GM19324 (cell line): ENCODE data around the gene DUSP14.

Experiments used
- ATAC-seq: cut with Tn5 transposase; IDR thresholded peaks from one replicate; pipeline ENCODE4 v1.9.1; 2021; ENCODE audit warnings: mild to moderate bottlenecking, moderate library complexity; ENCODE audit not compliant: unreplicated experiment, low FRiP score

The DUSP14 gene

DNA sequence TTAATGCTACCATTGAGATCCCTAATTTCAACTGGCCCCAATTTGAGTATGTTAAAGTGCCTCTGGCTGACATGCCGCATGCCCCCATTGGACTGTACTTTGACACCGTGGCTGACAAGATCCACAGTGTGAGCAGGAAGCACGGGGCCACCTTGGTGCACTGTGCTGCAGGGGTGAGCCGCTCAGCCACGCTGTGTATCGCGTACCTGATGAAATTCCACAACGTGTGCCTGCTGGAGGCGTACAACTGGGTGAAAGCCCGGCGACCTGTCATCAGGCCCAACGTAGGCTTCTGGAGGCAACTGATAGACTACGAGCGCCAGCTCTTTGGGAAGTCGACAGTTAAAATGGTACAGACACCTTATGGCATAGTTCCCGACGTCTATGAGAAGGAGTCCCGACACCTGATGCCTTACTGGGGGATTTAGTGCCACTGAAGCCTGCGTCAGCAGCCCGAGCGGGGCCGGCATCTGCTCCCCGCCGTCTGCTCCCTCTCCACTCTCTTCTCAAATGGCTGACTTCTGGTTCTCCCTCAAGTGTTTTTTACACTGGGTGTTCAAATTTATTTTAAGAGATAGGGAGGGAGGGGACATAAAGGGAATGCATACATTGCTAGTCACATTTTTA is 22.9 kb downstream of the DUSP14 start:
- no peak for ATAC-seq

DNA sequence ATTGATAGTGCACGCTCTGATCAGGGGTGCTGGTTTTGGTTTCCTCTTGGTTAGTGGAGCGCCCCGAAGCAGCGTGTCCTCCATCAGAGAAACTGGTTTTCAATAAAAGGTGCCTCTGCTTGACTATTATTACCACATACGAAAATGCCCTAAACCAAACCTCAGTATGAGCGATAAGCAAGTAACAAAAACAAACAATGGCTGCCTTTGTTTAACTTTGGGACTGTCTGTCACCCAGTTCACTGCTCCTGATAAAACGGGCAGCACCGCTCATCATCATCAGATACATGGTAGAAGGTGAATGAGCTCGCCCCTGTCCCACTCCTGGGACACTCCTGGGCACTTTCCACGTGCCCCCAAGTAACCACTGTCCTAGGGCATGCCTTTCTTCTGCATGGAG is 24.0 kb downstream of the DUSP14 start:
- ATAC-seq: no peak

DNA sequence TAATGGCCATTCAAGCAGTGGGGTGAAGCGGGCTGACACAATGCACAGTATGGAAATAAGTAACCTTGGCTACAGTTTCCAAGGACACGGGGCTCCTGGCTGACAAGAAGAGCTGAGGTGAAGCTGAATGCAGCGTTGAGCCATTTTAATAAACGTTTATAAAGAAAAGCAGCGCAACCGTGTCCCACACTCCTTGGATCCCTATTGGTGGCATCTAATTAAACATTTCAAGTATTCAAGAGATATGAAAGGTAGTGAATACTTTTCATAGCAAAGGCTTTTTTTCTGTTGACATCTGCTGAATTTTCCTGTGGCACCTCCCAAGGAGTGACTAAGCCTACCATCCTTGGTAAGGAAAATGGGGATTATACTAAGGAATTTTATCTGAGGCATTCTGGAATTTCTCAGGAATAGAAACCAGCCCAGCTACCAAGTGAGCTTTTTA is 26.5 kb downstream of the DUSP14 start:
- no peak for ATAC-seq

DNA sequence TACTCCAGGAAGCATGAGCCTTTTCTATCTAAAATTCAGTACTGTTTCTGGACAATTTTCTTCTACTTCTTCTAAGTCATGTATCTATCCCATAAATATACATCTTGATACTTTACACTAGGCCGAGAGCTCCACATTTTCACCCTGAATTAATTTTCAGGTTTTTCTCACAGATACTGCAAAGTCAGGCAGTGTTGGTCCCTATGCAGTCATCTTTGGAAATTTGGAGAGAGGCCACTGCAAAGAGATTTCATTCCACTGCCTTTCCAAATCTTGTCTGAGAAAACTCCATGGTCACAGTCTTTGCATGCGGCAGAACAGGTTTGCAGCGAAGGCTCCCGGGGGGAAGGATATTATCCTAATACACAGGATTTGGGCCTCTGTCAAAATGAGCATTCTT is 28.2 kb downstream of the DUSP14 start:
- ATAC-seq: no peak

DNA sequence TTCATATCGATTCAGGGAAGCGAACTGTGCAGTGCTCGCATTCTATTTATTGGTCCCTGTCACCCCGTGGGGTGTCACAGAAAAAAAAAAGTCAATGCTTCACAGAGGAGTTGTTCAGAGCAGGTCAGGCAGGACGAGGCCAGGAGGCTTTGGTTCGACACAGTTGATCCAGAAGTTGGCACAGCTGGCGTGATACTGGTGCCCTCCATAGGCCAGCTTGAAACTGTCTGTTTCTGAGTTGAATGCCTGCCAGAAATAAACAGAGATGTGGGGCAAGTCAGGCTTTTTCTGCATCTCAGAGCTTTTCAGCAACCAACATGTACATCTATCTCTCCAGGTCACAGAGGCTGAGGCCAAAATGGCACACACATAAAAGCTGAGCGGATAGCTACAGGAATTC is 29.1 kb downstream of the DUSP14 start:
- ATAC-seq: no peak

DNA sequence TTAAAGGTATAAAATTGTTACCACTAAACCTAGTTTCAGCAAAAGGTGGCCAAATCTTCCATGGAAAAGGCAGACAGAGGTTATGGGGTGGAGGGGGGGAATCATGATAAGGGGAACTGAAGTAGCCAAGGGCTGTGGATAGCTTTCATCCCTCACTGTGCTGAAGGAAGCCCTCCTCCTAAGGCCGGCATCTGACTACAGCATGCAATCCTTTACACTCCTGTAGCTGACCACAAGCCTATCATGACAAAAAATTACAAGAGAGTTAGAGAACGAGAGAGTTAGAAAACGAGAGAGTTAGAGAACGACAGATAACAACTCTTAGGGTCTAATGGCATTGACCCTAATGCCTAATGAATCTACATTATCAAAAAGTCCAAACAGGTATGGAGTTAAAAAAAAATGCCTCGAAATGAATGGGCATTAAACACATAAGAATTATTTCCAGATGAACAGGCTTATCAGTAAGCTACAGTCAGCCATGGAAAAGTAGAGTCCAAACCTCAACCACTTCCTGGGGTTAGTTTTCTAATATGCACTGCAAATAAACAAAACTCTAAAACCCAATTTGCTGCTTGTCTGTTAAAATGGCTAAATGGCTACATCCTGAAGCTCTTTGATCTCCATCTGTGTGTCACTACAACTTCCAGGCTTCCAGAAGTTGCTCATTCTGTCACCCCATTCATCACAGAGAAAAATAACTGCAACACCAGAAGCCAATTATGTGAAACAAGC is 29.7 kb downstream of the DUSP14 start:
- no peak for ATAC-seq

DNA sequence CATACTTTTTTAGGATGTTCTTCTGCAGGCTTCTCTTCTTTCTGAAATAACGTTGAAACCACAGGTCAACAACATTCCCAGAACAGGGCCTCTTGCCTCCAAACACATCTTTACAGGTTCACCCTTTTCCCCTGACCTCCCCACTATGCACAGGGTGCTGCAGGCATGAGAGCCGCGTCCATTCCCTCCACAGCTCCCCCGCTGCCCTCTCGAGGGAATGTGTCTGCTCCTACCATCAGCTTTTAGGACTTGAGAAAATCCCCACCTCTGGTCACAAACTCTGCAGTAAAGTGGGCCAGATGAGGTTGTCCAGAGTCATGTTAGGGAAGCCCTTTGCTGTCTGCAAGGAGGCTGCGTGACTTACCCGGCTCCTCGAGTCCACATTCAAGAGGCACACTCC is 30.5 kb downstream of the DUSP14 start:
- no peak for ATAC-seq

DNA sequence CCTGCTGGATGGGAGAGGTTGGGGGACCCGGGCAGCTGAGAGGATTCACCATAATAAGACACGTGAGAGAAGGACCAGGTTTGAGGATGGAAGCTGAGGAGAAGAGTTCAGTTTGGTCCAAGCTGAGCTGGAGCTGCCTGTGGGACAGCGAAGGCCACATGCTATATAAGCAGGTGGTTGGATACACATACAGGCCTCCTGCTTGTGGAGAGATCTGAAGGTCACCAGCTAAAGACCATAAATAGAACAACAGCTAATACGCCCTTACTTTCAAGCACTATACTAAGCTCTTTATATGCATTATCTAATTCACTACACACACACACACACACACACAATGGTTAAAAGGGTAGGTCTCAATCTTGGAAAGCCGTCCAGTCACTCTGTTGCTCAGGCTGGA is 32.1 kb downstream of the DUSP14 start:
- ATAC-seq: no peak

DNA sequence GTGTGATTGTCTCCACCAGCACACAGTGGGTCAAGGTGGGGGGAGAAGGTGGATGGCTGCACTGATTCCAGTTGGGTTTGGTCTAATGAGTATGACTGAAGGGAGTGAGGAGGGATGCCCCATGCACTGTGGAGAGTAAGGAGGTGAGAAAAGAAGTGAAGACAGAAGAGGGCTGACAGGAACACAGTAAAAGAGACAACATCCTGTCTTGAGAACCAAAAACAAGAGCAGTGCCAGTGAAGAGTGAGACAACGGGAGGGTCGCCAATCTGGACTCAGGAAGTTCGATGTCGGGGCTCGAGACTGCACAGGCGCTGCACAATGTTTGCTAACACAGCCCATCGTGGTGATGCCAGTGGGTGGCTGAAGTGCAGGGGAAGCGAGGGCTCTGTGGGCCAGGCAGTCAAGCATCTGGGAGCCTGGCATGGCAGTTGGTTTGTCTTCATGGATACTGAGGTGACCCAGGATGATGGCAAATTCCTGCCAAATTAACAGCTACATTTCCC is 34.1 kb downstream of the DUSP14 start:
- ATAC-seq: no peak

DNA sequence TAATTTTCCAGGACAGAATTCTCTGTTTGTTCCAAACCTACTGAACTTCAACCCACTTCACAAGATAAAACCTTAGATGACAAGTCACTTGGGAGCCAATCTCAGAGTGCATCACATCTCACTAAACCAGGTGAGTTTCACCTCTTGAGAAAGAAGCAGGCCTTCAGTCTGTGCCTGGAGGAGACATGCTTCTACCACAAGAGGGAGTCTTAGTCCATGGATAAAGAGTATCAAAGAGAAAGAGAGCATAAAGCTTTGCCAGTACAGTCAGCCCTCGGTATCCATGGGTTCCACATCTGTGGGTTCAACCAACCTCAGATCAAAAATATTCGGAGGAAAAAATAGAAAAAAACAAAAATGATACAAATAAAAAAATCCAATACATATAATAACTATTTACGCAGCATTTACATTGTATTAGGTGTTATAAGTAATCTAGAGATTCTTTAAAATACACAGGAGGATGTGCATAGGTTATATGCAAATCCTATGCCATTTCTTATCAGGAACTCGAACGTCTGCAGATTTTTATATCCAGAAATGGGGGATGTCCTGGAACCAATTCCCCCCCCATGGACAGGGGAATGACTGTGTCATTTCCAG is 37.7 kb downstream of the DUSP14 start:
- no peak for ATAC-seq

DNA sequence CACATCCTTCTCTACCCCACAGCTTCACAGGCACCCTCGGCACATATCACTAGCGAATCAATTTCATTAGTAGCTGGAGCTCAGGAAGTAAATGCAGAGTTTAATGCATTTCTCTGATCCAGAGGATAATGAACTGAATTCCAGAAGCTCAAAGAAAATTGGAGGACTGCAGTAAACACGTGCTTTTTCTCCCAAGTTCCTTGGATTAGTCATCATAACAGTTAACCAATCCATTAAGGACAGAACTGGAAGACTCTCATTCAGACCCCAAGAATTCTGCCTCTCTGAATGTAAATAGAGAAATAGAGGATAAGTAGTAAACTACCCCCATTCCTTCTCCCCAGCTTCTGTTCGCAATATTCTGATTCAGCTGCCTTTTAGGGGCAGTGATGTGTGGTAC is 40.7 kb downstream of the DUSP14 start:
- no peak for ATAC-seq

DNA sequence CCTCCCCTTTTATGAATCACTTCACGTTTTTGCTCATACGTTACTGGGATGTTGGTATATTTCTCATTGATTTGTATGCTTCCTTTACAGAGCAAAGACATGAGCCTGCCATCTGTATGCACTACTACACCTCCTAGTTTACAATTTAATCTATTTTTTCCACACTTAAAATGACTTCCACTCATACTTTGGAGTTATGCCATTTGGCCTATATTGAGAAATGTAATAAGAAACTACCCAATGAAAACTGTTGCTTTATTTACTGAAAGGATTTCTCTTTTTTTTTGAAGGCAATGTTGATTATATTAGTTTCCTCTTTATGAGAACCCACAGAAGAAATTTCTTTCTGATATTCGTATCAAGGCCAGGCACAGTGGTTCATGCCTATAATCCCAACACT is 43.1 kb downstream of the DUSP14 start:
- ATAC-seq: no peak

DNA sequence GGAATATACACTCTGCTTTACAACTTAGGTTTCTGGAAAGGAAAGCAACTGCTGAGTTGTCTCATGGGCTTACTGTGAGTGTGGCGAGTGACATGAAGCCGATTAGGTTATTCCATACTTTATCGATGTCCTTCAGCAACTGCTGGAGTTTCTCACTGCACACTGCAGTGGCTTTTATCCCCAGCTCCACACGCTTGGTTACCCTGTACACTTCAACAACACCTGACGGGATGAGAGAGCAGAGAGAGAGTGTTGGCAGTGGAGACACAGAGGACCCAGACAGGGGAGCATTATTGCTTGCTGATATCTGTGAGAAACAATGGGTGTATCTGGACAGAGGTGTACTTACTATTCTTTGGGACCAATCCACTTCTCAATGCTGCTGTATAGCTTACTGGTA is 46.2 kb downstream of the DUSP14 start:
- ATAC-seq: no peak

DNA sequence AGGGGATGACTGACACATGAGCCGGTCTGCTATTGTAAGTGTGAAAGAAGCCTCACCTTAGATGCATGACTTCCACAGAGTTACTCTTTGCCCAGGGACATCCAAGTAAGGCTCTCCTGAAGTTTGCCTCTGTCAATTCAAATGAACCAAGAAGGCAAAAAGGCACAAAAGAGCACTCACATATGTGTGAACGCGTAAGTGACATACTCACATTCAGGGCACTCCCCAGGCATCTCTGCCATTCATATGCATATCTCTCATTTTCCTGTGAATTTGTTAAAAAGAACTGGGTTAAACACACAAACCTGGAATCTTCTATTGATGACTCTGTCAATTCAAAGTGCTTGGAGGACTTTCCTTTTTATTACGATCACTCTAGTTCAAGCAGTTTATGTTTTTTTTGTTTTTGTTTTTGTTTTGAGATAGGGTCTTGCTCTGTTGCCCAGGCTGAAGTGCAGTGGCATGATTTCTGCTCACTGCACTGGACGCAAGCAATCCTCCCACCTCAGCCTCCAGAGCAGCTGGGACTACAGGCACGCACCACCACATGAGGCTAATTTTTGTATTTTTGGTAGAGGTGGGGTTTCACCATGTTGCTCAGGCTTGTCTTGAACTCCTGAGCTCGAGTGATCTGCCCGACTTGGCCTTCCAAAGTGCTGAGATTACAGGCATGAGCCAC is 49.4 kb downstream of the DUSP14 start:
- no peak for ATAC-seq

DNA sequence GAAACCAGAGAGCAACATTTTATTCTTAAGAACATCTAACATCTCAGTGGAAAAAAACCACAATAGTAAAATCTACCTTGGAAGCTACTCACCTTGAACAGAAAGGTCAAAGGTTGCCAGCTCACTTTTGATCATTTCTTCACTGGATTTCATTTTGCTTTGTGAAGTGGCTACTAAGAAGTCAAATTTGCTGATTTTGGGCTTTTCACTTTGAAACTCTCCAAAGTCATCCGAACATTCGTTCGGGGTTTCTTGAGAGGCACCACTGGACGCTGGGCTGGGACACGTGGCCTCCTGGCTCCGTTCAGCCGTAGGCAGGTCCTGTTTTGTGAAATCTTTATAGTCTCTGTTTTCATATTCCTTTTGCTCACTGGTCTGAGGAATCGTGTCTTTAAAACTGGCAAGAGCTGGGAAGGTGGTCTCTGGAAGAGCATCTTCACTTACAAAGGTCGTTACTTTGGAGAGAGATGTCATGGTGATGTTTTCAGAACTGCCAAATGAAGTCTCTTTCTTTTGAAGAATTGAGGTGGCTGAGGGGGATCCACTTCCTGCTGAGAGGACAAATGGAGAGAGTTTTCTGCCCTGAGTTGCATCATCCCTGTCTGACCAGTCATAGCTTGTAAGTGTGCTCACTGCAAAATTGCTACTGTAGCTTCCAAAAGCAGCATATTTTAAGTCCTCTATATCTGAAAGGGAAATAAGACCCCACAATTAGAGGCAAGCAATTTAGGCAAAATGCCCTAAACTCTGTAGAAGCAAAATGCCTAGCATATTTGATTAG is 52.4 kb downstream of the DUSP14 start:
- no peak for ATAC-seq

DNA sequence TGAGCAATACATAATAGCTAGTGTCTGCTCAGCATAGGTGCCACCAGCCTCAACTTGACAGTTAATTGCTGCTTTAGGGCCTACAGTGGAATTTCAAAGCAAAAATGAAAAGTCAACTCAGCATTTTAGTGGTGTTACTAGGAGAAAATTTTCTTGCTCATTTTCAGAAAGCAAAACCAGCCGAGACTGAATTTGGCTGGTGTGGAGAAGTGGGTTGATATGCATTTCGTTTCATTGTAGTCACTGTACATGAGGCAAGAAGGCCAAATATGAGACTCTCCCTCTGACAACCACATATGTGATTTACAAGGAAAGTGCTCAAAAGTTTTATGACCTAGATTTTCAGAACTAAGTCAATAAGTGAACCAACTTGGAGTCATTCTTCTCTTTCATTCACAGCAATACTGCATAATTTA is 54.0 kb downstream of the DUSP14 start:
- no peak for ATAC-seq

DNA sequence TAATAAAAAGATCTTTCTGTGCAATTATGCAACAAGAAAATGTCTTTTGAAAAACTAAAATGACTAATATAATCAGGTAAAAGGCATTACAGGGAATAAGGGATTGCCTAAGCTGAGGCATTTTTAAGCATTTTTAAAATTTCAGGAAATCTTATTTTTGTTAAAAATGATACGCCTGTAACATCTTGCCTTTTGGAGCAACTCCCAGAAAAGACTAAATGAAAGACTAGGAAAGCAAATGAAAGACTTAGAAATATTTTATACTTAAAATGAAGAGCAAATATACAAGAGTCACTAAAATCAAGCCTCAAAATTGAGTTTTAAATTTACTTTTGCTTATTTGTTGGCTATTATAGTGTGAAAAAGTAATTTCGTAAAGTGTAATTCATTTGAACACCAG is 55.8 kb downstream of the DUSP14 start:
- no peak for ATAC-seq

DNA sequence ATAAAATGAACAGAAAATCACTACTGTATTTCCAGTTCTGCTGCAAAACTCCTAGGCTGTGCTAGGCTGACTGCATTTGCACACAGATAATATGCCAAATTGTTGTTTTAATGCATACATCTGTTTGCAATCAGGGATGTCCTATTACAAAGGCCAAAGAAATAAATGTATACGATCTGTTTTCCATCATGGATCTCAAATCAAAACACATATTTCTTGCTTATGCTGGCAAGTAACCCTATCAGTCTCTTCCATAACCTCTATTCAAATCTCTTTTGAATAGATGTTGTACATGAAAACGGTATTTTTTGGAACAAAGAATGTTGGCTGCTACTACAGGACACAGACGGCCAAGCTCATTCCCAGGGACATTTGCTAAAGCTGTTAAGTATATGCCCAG is 56.6 kb downstream of the DUSP14 start:
- ATAC-seq: no peak

DNA sequence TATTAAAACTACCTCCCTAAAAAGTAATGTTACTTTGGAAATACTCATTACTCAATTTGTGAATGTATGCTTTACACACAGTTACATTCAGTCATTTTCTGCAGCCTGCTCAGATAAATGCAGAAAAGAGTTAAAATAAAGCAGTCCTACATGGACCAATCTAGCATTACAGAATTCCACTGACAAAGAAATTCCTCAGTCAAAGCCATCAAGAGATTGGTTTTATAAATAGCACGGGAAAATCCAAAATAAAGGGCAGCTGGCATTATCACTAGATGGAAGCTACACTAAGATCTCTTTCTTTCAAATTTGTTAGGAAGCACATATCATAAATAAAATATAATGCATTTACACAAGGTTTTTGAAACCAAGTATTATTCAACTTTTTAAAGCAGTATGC is 58.3 kb downstream of the DUSP14 start:
- no peak for ATAC-seq

DNA sequence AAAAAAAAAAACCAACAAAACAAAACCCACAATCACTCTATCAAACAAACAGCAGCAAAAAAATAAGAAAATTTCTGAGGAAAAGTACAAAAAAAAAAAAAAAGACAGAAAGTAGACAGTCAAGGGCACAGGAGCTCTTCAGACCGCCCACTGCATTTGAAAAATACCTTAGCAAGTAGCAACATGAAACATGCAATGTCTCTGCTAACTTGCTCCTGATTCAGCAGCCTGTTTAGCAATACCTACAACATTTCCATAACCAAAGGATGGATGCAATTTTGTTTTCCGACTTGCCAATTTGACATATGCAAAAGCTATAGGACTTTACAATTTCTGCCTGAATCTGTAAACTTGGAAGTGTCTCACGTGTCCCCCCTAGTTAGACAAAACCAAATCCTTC is 62.1 kb downstream of the DUSP14 start:
- ATAC-seq: no peak
